NCI-H1417 (cell line): ENCODE measurements around the gene ACOXL.
A peak's percentile ranks its signal among the peaks of the same experiment; 100 is the strongest.

Experiments used
- DNase-seq, 3 experiments: peaks; one replicate each; lab custom pipeline; 2025; lab: John Stamatoyannopoulos, UW

Gene ACOXL

DNA sequence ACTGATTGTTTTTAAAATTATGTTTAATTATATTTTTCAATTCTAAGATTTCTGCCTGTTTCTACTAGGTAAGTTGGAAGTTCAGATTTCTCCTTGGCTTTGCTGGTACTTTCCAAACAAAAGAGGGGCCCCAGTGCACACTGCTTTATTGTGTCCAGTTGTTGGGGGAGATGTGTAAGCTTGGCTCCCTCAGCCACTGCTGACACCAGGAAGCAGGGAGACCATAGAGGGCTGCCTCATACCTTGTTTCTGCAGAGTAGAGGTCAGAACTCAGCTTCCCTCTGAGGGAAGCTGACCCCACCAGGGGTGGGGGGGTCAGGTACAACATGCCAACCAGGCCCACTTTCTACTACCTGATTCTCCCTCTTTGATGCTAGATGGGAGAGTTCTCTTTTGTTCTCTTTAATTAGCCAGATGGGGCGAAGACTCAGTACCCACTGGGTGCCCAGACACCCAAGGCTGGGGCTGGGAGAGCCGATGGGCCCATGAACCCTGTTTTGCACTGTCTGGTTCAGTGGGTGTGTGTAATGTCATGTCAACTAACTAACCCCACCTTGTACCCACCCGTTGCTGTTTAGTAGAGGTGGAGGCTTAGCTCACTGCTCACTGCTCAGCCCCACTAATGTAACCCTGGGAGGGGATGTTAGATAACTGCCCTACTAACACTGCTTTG, 403.0 kb downstream of the ACOXL start:
- no peak for DNase-seq

DNA sequence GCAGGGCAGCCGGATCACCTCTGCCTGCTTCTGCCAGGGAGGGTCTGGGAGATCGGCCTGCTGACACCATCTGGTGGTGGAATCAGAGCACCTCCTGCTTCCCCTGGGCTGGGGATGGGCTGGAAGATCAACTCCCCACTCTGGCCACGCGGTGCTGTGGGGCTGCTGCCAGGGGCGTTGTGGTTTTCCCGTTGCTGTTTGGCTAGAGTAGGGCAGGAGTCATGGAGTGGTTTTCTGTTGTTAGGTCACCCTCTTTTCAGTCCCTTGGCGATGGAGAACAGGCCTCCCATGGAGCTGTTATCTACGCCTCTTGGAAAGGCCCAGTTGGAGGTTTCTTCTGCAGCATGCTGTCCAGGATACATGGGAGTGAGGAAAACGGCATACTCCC, 403.5 kb downstream of the ACOXL start:
- no peak for DNase-seq

DNA sequence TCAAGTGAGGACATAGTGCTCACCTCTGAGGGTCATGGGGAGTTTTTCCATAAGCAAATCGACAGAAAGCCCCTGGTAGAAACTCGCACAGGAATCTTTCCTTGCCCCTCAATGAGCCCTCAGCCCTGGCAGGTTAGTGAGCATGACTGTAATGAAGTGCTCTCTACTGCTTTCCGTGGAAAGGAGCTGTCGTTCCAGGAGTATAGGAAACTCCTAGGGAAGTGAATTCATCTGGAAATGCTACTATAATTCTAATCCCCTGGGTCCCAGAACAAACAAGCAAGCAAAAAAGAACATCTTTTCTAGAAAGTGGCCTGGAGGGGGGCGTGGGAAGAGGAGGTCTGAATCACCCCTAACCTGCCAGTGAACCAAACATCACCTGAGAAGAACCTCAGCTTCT, 406.5 kb downstream of the ACOXL start:
- no peak for DNase-seq

DNA sequence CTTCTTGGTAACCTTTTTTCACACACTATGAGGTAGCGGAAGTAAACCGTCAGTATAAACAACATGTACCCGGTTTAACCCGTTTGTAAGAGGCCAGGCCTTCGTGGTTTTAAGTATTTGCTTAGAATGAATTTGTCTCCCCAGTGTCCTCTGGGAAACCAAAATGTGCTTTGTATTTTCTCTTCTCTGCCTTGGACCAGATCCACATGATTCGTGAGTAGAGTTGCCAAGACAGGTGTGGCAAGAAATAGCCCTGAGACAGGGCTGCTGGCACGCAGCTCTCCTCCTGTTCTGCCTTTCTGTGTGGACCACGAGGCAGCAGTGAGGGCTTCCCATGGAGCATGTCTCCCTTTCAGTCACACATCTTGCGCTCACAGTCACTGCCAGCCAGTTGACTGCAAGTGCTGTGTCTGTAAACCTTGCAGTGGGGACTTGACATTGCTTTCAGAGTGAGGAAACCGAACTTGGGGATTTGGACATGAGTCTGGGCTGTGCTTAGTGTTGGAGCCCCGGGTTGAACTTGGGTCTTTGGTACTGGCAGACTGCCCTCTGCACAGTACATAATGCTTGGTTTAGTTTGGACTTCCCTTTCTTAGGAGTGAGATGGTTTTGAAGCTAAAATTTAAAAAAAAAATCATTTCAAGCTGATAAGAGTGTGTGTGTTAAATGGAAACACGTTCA, 407.4 kb downstream of the ACOXL start:
- no peak for DNase-seq

DNA sequence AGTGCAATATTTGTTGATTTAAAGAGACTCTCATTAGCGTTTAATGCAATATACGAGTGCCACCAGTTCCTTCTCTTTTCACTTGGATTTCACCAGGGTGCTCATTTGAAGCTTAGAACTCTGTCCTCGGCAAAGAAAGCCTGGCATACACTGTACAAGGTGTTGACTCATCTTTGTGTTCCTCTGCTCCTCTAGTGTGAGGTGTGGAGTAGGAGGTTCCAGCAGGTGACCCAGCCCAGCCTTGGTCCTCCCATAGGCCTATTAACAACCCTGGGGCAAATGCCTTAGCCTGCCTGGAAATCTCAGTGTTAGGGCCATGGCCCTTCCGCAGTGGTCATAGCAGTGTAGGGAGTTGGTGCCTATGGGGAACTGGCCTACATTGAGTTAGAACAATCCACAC, 408.4 kb downstream of the ACOXL start:
- no peak for DNase-seq

DNA sequence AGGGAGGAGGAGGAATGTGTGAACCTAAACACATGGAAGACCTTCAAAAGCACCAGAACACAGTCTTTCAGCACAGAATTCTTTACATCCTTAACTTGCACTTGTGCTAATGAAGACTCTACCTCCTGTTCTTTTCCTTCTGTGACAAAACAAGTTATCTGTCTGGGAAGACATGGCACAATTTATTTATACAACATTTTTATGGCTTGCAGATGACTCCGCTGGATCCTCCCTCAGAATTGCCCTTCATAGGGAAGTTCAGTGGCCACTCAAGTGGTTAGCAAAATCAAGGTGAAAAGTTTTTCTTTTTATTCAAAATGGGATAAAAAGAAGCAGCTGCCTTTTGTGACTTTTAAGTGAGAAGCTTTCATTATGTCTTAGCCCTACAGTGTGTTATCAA, 409.7 kb downstream of the ACOXL start:
- DNase-seq = no peak

DNA sequence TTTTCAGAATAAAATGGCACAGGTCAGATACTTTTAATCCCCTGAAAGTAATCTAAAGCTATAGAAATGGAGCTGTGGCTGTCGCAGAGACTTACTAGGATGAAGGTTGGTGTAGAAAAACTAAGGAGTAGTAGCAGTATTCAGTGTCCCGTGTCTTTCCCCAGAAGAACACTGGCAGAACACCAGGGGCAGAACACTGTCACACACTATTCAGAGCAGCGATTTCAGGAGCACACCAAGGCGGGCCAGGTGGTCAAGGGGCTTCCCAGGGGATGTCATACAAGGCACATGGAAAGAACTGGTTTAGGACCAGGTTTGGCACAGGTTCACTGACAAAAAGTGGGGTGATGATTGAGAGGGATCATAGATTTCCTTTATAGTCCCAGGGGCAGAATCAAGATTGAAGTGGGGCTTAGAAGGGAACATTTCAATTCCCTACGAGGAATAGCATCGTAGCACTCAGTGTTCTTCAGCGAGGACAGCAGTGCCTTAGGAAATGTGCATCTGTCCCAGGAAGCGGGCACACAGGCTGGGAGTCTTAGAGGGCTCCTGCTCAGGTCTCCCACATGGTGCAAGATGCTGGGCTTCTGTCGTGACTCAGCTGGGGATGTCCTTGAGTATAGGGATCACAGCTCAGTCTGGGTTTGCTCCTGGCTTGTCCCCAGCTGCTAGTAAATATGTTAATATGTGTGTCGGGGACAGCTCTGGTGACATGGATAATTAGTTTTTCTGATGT, 410.9 kb downstream of the ACOXL start:
- DNase-seq = no peak

DNA sequence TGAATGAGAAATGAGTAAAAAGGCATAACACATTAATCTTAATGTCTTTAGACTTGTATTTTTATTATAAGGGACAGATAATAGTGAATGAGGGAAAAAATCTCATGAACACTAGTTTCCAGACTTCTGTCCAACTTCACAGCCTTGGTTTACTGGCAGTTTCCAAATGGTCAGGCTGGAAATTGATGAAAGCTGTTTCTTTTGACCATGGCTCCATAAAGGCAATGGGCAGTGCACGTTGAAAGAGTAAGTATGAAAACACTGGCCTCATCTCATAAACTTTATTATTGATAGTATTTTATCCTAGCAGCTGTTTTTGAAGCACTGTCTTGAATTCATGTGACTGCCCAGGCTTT, 411.4 kb downstream of the ACOXL start:
- no peak for DNase-seq

DNA sequence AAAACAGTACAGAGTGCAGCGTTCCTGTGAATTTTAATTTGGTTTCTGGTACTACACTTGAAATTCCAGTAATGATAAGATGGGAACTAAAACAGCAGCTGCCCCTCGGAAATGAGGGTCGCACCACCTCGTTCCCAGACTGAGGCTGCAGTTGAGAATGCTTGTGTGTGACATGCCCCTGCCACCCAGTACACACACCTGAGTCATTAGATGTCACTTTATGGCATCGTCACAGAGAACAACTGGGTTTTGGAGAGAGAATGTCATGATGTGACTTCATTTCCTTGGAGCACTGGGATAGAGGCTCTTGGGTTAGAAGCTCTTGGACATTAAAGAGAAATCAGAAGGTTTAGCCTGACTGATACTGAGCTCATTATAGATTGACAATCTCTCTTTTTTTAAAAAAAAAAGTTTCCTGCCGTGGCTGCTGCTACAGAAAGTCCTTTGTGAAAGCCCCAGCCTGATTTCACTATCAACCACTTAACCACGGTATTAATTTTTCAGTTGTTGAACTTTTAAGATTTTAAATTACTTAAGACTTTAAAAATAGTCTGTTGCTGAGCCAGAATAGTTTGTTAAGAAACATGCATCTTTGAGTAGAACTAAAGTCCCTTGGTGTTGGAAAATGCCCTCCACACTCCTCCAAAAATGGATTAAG, 412.9 kb downstream of the ACOXL start:
- DNase-seq = no peak

DNA sequence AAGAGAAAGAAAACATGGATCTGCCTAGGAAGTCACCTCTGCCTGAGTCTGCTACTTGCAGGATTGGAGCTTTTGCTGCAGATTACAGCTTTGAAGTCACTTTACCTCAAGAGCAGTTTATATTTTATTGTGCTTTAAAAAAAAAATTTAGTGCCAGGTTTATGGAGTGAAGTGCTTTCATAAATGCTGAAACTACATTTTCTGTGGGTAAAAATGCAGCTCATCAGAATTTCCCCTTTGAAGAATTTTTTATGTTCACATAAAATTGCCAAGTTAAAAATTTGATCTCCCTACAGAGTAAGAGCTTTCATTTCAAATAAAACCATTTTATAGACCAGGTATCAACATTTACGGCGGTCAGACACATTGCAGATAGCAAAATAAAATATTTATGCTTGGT, 413.6 kb downstream of the ACOXL start:
- DNase-seq = no peak

DNA sequence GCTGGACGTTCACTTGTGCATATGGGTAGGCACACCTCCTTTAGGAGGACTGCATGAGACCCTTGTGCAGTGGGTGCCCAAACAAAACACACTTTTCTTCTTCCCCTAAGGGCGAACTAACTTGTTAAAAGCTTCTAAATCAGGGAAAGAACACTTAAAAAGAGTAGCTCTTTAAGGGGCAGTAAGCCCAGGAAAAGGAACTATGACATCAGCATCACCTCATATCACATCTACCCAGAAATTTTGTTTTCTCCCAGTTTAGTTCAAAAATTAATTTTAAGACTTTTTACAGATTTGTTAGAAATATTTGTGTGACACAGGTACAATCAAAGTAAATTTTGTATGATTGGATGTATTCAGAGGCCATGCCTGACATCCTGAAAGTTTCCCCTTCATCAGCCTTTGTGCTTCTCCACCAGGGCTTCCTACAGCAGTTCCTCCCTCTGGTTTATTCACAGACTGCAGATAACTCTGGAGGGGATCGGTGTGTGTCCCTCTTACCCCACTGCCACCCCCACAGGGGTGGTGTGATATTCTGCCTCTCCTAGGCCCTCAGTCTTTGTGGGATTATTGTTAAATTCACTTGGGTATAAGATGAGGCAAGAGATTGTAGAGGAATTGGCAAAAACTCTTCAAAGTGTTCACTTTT, 416.0 kb downstream of the ACOXL start:
- no peak for DNase-seq

DNA sequence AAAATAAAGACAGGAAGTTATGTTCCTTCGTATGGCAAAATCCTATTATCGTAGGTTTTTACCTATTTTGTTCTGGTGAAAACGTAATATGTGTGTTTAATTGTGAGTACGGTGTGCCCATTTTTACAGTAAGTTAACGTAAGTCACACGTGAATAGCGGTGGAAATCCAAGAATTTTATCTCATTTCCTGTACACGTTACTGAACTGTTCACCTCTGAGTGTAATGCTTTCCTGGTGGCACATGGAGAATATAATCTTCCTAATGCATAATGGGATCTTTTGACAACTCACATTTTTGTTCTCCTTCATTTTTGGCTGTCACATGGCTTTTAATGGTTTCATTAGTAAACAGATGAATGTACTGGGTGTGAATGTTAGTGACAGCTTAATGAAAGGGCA, 416.6 kb downstream of the ACOXL start:
- no peak for DNase-seq

DNA sequence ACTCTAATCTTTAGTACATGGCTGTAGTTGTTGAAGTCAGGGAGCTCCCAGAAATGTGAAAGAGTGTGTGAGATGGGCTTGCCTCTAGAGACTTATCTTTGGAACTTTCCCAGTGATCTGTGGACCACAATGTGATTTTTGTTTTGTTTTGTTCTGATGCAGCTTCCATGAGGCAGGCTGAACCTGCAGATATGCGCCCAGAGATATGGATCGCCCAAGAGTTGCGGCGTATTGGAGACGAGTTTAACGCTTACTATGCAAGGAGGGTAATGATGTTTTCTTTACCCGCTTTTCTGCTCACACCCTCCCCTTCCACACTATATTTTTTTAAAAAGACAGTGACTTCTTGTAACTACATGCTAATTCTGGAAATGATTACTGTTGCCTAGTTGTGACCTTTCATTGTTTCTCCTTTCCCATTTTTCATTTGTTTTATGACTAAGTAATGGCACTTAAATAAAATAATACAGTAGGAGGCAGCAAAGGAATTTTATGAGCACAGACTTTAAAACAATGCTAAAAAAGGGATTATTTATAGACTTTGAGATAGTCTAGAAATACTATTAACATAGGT, 417.6 kb downstream of the ACOXL start:
- no peak for DNase-seq

DNA sequence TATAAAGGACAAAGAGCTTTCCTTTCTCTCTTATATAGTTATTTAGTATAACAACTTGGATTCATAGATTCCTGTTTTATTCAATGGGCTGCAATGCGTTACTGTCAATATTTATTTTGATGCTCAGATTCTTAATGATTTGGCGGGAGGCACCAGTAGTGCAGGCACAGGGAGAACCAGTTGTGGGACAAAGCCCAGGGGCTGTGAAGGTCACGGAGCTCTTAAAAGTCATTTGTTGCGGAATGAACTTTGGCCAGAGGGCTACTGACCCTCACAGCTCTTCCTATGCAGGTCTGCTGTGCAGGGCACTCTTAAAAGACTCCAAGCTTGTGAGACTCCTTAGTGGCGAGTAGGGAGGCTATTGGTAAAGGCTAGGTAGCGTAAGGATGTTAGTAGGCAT, 422.4 kb downstream of the ACOXL start:
- no peak for DNase-seq

DNA sequence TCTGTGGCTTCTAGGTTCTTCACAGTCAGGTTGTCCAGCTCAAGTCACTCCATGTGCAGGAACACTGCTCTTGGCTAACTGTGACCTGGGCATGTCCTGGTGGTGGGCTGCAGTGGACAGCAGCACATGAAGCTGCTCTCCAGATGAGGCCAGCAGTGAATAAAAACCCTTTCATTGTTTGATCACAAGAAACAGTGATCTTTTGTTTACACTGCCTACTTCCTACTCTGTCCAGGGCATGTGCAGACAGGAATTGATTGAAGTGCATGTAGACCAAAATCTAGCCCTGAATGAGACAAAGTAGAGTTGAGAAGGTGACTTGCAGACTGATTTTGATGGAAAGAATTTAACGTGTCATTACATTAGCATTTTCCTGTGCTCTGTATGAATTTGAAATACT, 423.2 kb downstream of the ACOXL start:
- DNase-seq = peak in 2 of 3 experiments; percentile 30 to 69

DNA sequence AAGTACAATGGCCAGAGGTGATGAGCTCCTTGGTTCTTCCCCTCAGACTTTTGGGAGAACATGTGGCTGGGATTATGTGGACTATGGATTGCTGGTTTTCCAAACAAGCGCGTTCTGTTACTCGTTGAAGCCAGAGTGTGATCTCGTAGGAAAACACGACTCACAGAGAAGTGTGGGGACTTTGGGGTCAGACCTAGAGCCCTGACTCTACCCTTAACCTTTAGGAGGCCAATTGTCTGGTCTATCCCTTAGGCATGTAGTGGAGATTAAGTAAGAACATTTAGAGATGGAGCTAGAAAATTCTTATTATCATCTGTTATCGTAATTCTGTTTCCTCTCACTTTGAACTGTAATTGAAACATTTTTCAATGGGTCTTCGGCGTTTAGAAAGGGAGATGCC, 424.2 kb downstream of the ACOXL start:
- no peak for DNase-seq

DNA sequence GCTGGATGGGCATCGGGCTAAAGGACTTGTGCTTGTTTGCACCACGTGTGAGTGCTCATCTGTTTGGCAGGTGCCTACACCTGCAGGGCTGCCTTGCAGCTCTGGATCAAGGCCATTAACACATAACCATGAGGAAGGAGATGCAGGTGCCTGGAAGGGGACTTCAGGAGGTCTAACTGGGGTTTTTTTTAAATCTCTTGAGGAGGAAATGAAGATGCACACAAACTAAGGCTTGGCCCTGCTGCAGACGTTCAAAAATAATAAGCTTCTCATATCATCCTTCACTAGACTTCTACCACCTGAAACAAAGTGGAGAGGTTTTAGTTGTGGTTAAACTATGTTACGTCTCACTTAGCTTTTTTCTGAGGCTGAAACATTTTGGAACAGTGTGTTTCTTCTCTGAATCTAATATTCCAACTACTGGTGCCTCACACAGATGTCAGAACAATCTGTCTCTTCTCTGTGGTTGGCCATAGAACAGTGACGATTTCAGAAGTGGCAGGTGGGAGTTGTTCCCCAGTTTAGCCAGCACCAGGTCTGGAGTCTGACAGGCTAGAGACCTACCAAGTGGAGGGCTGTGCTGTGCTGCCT, 424.8 kb downstream of the ACOXL start:
- DNase-seq = peak; percentile 19 to 68 (median 30)

DNA sequence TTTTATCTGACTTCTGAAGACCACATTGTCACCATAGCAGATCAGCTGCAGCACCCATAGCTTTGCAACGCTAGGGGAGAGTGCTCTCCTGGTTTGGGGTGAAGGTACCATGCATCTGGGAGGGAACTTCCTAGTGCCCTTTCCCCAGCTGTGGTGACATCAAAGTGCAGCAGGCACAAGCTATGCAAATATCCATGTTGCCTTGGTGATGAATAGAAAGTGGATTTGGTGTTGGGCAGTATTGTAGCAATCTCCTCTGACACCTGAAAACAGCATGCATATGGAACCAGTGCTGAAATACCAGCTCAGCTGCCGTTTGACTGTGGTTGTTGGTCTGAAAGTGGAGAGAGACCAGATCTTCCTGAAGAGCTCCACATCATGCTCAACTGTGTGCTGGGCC, 425.4 kb downstream of the ACOXL start:
- DNase-seq = peak in 1 of 3 experiments; percentile 50

DNA sequence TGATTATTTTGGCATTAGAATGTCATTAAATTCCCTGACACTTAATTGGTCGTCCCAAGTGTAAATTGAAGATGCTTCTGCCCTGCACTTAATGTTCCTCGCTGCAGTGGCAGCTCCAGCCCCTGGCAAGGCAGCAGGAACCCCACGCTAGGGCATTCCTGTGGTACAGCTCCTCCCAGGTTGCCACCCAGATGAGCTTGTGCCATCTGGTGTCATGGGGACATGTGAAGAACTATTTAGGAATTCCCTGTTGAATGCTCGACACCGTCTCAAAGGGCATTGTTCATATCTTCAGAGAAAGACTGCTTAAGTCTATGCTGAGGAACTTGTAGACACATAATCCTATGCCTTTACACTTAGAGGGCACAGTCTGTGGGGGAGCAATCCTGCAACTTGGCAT, 427.3 kb downstream of the ACOXL start:
- no peak for DNase-seq

DNA sequence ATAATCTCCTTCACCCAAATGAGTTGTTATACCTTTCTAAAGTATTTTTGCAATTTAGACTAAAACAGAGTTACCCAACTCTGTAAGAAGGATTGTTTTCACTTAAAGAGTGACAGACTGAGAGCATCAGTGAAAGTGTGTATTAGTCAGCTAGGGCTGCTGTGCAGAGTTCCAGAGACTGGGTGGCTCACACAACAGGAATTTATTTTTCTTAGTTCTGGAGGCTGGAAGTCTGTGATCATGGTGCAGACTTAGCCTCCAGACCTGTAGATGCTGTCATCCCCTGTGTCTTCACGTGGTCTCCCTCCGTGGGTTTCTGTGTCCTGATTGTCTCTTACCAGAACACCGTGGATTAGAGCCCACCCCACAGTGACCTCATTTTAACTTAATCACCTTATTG, 428.4 kb downstream of the ACOXL start:
- DNase-seq = no peak

DNA sequence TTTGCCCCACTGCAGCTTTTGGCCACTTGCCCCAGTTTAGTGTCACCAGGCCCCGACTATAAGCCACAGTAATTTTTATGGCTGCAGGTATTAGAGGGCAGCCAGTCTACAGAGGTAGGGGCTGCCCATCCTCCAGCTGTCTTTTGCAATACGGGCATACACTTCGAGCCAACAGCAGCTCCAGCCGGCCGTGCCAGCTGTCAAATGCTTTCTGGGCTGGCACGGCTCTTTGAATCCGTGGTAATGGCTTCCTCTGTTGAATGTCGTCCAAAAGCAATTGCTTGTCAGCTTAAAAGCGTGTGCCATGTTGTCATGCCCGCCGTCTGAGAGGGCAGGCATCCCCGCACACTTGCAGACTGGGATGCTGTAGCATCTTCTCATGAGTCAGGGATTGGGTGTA, 429.6 kb downstream of the ACOXL start:
- no peak for DNase-seq
